ENCODE results near the gene PRKG1.
"Not testable (repeated sequence)": the region's sequence is repeated elsewhere in the genome, so short reads cannot be mapped to it uniquely, and the experiment has no call there.

The PRKG1 gene

GRCh38 chr10:51642581-51642980, 568.3 kb downstream of the PRKG1 start:
- no peak for DNase-seq (ENCODE audit: low read depth in 1 of 2, low spot score in 1 of 2)

DNA sequence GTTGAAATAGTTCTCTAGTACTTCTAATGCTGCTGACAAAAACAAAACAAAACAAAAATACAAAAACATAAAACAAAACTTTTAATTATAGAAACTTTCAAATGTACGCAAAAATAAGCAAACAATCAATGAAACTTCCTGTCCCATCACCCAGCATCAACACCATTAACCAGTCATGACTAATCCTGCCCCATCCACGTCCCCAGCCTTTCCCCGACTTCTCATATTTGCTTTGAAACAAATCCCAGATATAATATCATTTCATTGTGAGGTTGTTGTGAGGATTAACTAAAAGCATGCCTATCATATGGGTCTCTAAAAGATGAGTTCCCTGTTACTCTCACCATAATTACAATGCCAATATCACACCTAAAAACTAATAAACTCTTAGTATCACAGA, 569.4 kb downstream of the PRKG1 start:
- no peak for DNase-seq (ENCODE audit: low read depth in 1 of 2, low spot score in 1 of 2)

GRCh38 chr10:51649064-51649463, 574.8 kb downstream of the PRKG1 start:
- DNase-seq (ENCODE audit: low read depth in 1 of 2, low spot score in 1 of 2), result no peak

DNA sequence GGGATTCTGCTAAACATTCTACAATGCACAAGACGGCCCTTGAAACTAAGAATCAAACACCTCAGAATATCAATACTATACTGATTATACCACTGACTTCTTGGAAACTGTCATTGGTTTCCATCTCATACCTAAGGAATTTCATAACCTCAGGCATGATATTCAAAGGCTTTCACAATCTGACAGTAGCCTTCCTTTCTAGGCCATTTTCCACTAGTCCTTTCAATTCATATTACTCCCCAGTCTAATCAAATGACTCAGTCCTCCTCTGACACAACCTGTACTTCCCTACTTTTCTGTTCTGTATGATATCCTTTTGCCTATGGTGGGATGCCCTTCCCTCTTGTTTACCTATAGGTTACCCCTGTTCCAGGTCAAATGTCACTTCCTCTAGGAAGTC, 576.8 kb downstream of the PRKG1 start:
- DNase-seq (ENCODE audit: low read depth in 1 of 2, low spot score in 1 of 2), result no peak

DNA sequence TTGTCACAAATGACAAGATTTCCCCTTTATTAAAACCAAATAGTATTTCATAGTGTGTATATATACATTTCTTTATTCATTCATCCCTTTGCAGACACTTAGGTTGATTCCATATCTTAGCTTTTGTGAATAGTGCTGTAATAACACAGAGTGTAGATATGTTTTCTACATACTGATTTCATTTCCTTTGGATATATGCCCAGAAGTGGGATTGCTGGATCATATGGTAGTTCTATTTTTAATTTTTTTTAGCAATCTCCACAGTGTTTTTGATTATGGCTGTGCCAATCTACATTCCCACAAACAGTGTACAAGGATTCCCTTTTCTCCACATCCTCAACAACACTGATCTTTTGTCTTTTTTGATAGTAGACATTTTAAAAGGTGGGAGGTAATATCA, 578.7 kb downstream of the PRKG1 start:
- DNase-seq (ENCODE audit: low read depth in 1 of 2, low spot score in 1 of 2), result no peak

GRCh38 chr10:51654918-51655317, 580.6 kb downstream of the PRKG1 start:
- no peak for DNase-seq (ENCODE audit: low read depth in 1 of 2, low spot score in 1 of 2)

DNA sequence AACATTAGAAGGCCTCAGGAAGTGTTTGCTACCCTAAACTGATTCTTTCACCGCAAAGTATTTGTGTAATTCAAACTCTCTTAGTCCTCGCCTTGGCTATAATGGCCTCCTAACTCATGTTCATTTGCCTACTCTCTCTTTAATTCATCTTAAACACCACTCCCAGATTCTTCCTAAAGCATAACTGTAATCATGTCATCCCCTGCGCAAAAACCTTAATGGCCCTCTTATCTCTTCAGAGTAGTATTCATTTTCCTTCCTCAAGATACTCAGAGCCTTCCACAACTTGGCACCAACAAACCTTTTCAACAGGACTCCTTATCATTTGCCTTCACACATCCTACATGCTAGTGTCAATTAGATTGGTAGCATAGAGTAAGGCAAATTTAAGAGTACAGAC, 582.2 kb downstream of the PRKG1 start:
- DNase-seq (ENCODE audit: low read depth in 1 of 2, low spot score in 1 of 2), result no peak

DNA sequence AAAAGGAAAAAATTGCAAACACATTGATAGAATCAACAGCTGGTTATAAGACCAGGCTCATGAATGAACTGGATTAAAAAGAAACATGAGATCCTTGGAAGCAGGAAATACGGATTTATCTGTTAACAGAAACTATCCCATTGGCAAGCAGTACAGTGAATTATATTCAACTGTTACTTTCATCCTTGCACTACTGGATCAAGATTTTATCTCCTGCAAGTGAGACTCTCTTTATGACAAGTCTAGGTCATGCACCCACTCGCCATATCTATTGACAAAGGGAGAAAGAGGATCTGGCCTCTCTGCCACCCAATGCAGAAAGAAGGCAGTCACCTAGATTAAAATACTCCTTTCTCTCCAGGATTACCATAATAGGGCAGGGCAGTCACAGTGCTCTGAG, 583.7 kb downstream of the PRKG1 start:
- DNase-seq (ENCODE audit: low read depth in 1 of 2, low spot score in 1 of 2), result no peak

DNA sequence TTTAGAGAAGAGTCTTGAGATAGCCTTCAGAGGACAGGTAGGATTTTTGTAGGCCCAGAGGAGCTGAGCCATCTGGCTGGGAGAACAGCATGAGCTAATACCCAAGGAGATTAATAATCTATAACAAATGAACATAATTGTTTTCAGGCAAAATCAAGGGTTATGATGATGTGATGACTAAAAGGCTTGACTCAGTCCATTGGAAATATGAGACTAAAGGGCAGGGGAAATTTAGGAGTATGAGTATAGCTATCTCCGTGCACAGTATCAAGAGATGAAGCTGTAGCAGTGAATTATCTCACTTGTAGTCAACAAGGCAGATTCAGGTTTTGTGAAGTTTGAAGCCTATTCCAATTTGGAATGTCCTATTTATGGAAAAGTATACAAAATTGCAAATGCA, 585.1 kb downstream of the PRKG1 start:
- DNase-seq (ENCODE audit: low read depth in 1 of 2, low spot score in 1 of 2), result no peak

DNA sequence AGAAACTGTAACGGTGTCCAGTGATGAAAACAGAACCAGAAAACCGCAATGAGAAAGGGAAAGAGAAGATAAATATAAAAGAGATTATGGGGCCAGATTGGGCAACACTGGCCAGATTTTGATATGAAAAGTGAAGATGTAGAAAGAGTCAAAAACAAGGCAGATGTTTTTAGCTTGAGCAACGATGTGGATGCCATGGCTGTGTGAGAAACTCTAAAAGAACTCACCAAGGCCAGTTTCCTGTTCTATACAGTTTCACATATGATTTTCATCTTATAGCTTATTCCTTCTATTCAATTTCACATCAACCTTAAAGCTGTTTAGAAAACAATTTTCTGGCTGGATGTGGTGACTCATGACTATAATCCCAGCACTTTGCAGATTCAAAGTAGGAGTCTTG, 588.8 kb downstream of the PRKG1 start:
- DNase-seq (ENCODE audit: low read depth in 1 of 2, low spot score in 1 of 2), result no peak

DNA sequence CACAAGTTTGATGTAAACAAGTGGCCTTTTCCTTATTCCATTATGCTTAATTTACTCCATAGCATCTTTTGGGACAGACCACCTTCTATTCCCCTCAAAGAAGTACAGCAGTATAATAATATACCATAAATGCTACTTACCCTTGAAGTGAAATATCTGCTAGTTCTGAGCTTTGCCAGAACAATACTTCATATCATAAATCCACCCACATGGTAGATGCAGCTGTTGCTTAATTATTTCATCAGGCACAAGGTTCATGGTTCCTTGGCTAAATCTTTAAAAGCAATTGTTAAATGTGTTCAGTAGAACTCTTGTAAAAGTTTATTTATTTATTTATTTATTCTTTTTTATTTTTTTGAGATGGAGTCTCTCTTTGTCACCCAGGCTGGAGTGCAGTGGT, 592.2 kb downstream of the PRKG1 start:
- no peak for DNase-seq (ENCODE audit: low read depth in 1 of 2, low spot score in 1 of 2)

GRCh38 chr10:51667678-51668335, 593.5 kb downstream of the PRKG1 start:
- no peak for DNase-seq (ENCODE audit: low read depth in 1 of 2, low spot score in 1 of 2)

- DNase-seq (ENCODE audit: low read depth in 1 of 2, low spot score in 1 of 2), result no peak
Observed at GRCh38 chr10:51668336-51668689, 594.0 kb downstream of the PRKG1 start.

- no peak for DNase-seq (ENCODE audit: low read depth in 1 of 2, low spot score in 1 of 2)
Observed at GRCh38 chr10:51669041-51669440, 594.8 kb downstream of the PRKG1 start.

- no peak for DNase-seq (ENCODE audit: low read depth in 1 of 2, low spot score in 1 of 2)
Observed at GRCh38 chr10:51672039-51672535, 597.8 kb downstream of the PRKG1 start.

DNA sequence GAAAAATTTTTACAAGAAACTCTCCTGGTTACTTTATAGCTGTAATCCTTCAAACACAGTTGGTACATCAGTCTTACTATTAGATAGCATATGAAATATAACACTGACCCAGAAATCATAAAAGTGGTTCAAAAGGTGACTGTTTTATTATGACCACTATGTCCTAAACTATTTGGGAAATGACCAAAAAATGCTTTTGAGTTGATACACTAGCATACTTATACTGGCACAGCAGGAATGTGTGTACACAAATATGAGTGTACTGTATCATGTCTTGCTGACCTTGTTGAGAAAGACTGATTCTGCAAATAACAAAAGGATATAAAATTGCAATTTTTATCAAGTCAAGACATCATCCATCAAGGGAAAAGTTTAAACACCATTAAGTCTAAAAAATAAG, 600.8 kb downstream of the PRKG1 start:
- DNase-seq (ENCODE audit: low read depth in 1 of 2, low spot score in 1 of 2), result no peak

GRCh38 chr10:51679841-51680240, 605.6 kb downstream of the PRKG1 start:
- DNase-seq (ENCODE audit: low read depth in 1 of 2, low spot score in 1 of 2), result no peak

DNA sequence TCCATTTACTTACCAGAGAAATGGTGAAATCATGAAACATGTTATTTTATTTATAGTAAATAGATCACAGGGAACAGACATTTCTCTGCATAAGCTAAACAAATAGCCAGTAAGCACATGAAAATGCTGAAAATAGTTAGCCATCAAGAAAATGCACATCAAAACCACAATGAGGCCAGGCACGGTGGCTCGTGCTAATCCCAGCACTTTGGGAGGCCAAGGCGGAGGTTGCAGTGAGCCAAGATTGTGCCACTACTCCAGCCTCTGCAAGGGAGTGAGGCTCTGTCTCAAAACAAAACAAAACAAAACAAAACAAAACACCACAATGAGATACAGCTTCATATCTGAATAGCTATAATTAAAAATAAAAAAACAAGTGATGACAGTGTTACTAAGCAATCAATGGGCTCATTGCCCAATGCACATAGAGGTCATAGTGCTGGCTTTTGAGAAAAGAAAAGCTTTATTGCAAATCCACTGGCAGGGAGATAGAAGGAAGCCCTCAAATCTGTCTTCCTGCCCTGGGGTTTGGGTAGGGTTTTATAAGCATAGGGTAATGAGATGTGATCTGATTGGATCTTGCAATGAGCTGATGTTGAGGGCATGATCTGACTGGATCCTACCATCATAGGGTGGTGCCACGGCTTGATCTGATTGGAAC, 608.9 kb downstream of the PRKG1 start:
- no peak for DNase-seq (ENCODE audit: low read depth in 1 of 2, low spot score in 1 of 2)

DNA sequence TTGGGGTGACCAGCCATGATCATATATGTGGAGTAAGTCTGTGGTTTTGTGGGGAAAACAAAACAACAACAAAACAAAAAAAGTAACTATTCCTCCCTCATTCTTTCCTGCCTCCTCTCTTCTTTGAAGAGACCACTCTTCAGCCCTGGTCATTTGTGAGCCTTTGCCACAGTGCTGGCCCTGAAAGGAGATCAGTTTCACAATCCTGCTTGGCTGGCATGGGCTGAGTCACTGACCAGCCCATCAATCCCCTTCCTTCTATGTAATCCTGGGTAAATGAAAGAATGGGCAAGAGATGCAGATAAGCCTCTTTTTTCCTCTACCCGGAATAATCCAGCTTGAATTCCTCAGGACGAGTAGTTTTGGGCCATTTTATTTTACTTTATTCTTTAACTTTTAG, 611.5 kb downstream of the PRKG1 start:
- DNase-seq (ENCODE audit: low read depth in 1 of 2, low spot score in 1 of 2), result no peak

DNA sequence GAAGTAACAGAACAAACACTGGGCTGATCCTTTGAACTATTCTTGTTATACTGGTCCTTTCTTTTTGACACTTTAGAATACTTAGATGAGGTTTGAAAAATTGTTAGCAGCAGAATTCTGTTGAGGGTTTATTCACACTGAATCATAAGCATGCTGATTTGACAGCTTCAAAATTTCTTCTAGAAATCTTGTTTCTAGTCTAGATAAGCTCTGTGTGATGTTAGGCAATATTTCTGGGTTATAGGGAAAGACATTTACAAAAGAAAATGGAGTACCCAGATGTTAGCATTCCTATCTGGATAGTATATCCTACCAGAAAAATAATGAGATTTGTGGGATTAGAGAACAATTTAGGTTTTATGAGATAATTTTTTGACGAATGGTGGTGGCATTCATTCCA, 613.0 kb downstream of the PRKG1 start:
- DNase-seq (ENCODE audit: low read depth in 1 of 2, low spot score in 1 of 2), result no peak

DNA sequence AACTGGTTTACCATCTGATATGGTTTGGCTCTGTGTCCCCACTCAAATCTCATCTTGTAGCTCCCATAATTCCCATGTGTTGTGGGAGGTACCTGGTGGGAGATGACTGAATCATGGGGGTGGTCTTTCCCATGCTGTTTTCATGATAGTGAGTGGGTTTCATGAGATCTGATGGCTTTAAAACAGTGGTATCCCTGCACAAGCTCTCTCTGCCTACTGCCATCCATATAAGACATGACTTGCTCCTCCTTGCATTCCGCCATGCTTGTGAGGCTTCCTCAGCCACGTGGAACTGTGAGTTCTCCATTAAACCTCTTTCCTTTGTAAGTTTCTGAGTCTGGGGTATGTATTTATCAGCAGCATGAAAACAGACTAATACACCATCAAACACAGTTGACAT, 614.5 kb downstream of the PRKG1 start:
- not testable (repeated sequence) for DNase-seq (ENCODE audit: low read depth in 1 of 2, low spot score in 1 of 2)

DNA sequence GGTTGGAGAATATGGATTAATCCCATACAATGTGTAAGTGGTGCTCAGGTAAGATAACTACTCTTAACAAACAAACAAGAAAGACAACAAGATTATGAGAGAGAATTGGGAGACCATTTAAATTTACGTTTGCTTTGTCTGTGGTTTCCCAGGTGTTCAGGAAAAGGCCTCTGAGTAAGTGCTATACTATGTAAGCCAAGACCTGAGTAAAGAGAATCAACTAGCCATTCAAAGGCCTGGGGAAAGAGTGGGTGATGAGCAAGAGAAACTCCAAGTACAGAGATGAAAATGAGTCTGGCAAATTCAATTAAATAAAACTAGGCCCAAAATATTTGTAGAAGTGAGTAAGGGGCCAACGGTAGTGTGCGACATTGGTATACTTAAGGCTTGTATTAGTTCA, 615.2 kb downstream of the PRKG1 start:
- DNase-seq (ENCODE audit: low read depth in 1 of 2, low spot score in 1 of 2), result no peak

GRCh38 chr10:51691135-51691534, 616.8 kb downstream of the PRKG1 start:
- no peak for DNase-seq (ENCODE audit: low read depth in 1 of 2, low spot score in 1 of 2)

Data from activated T-helper 1 cell treated with anti-CD3 and anti-CD28 coated beads, Interleukin-2, amount 50 U/mL, for 16 hours (primary cell).